GM18505 (cell line): ENCODE results near the gene RBM45.
"Not testable (repeated sequence)": the region's sequence is repeated elsewhere in the genome, so short reads cannot be mapped to it uniquely, and the experiment has no call there.

ENCODE experiments used
- ATAC-seq: cut with Tn5 transposase; IDR thresholded peaks from one replicate; pipeline ENCODE4 v1.9.1; 2021; ENCODE audit not compliant: unreplicated experiment
- POLR2A ChIP-seq: IDR thresholded peaks from 4 replicates; pipeline ENCODE4 v1.6.1; 2011; ENCODE audit warnings: borderline replicate concordance; ENCODE audit not compliant: insufficient read depth, insufficient read length; ENCODE audit errors: extremely low read depth

Gene RBM45, protein sequence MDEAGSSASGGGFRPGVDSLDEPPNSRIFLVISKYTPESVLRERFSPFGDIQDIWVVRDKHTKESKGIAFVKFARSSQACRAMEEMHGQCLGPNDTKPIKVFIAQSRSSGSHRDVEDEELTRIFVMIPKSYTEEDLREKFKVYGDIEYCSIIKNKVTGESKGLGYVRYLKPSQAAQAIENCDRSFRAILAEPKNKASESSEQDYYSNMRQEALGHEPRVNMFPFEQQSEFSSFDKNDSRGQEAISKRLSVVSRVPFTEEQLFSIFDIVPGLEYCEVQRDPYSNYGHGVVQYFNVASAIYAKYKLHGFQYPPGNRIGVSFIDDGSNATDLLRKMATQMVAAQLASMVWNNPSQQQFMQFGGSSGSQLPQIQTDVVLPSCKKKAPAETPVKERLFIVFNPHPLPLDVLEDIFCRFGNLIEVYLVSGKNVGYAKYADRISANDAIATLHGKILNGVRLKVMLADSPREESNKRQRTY

DNA sequence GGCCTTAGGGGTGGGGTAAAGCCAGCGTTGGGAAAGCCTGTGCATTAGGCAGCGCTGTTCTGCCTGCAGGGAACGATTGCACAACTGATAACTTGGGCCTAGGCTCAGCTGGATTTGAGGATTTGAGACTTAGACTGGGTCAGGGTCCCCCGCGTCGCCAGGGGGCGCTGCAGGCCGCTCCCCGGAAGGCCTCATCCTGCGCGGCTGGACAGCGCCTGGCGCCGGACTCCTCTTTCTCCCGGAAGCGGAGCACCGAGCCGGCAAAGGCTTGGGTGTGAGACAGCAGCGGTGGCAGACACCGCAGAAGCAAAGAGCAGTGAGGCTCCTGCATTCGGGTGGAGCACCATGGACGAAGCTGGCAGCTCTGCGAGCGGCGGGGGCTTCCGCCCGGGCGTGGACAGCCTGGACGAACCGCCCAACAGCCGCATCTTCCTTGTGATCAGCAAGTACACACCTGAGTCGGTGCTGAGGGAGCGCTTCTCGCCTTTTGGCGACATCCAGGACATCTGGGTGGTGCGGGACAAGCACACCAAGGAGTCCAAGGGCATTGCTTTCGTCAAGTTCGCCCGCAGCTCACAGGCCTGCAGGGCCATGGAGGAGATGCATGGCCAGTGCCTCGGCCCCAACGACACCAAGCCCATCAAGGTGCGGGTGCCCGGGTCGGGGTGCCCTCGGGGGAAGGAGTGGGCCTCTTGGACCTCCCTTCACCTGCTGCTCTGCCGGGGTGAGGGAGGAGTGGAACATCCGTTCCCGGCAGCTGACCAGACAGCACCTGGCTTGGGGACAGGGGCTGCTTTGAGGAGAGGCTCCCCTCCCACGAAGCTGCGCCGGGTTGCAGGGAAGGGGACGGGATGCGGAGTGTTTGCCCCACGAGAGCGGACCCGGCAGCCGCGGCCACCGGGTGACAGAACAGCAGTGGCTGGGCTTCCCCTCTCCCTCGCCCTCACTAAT, at the start of gene RBM45:
TSS of gene RBM45 (plus strand) at position 236 of the 951 bp plus-strand sequence. CDS start at position 346, 110 bp downstream.
- peak; percentile 94 for TF ChIP-seq POLR2A

DNA sequence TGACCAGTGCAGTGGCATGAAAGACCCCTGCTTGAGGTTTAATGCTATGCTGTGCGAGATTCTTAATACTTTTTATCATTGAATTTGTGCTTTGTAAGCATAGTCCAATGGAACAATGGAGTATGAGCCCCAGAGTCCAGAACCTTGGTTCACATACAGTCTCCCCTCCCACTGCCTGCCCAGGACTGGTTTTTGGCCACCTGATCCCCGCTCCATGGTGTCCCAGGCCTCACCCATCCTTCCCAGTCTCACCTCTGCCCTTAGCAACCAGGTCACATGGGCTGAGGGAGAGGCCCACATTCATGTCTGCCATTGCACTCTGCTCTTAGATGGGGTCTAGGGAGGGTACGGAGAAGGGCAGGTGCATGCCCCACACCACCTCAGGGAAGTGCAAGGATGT, 45.9 kb upstream of the RBM45 start:
- ATAC-seq = no peak
- TF ChIP-seq POLR2A = no peak

More for the DNA sequence above, at the start of gene RBM45:
- ATAC-seq = peak; percentile 92

- TF ChIP-seq POLR2A = no peak
- no peak for ATAC-seq
Measured at GRCh38 chr2:178066890-178067669, 45.2 kb upstream of the RBM45 start.

GRCh38 chr2:178068823-178069454, 43.3 kb upstream of the RBM45 start:
- no peak for TF ChIP-seq POLR2A
- ATAC-seq = no peak

GRCh38 chr2:178069551-178069950, 42.7 kb upstream of the RBM45 start:
- no peak for TF ChIP-seq POLR2A
- no peak for ATAC-seq

- no peak for TF ChIP-seq POLR2A
- ATAC-seq = no peak
Measured at GRCh38 chr2:178070824-178071223, 41.4 kb upstream of the RBM45 start.

GRCh38 chr2:178072000-178072382, 40.2 kb upstream of the RBM45 start:
- TF ChIP-seq POLR2A = no peak
- no peak for ATAC-seq

- no peak for TF ChIP-seq POLR2A
- no peak for ATAC-seq
Measured at GRCh38 chr2:178072383-178073301, 39.6 kb upstream of the RBM45 start, which contains the start of gene PDE11A. PDE11A (minus strand) TSS chr2:178072777; CDS start chr2:178072437, 340 bp downstream.

GRCh38 chr2:178074123-178075005, 37.9 kb upstream of the RBM45 start:
- TF ChIP-seq POLR2A = no peak
- no peak for ATAC-seq

GRCh38 chr2:178075006-178075326, 37.3 kb upstream of the RBM45 start:
- TF ChIP-seq POLR2A = no peak
- ATAC-seq = no peak

GRCh38 chr2:178076130-178076529, 36.1 kb upstream of the RBM45 start:
- no peak for ATAC-seq
- TF ChIP-seq POLR2A = no peak

GRCh38 chr2:178079279-178079678, 33.0 kb upstream of the RBM45 start:
- ATAC-seq = not testable (repeated sequence)
